K562 (cell line): Measurements from ENCODE around the gene IL4I1. TPM values are rescaled to one million over a fixed set of nuclear protein-coding genes. Genes with fewer than 3 reads are reported as not detected.

Source experiments
- CBX1 ChIP-seq: sonication (generic); IDR thresholded peaks from 2 replicates; pipeline ENCODE4 v1.6.1; 2016; ENCODE audit warnings: antibody characterized with exemption, low read depth, mild to moderate bottlenecking
- CBX3 ChIP-seq, 2 experiments: IDR thresholded peaks; 1 replicate in 1 of 2; 2 replicates in 1 of 2; pipeline ENCODE4 v1.6.1; 2012; ENCODE audit warnings: inconsistent platforms in 2 of 2, low read length in 2 of 2, borderline replicate concordance in 1 of 2, control low read depth in 1 of 2
- CTBP1 ChIP-seq: fragments of 450-650 bp; IDR thresholded peaks from 2 replicates; pipeline ENCODE4 v1.6.1; 2016; ENCODE audit warnings: borderline replicate concordance
- DEAF1 ChIP-seq: fragments of 450-650 bp; formaldehyde crosslinking; IDR thresholded peaks from 2 replicates; pipeline ENCODE4 v1.4.0; 2020; ENCODE audit warnings: mild to moderate bottlenecking, moderate library complexity
- ETV1 ChIP-seq: fragments of 450-650 bp; conservative IDR thresholded peaks from 2 replicates; pipeline ENCODE4 v1.6.1; 2016; ENCODE audit warnings: missing genetic modification characterization, control low read depth, low read depth, missing compliant biosample characterization
- ID3 ChIP-seq, 2 experiments: fragments of 250-450 bp in 1 of 2; fragments of 450-650 bp in 1 of 2; sonication (Bioruptor Pico) in 1 of 2; IDR thresholded peaks; 2 replicates each; pipeline versions ENCODE4 v1.6.1 to v1.8.0; 2016 to 2021; ENCODE audit warnings: mild to moderate bottlenecking in 2 of 2, moderate library complexity in 2 of 2, missing compliant biosample characterization in 1 of 2, missing genetic modification characterization in 1 of 2
- NFE2 ChIP-seq: IDR thresholded peaks from 2 replicates; pipeline ENCODE4 v1.6.1; 2014; ENCODE audit warnings: antibody characterized with exemption, low read depth
- PTBP1 ChIP-seq: fragments of 200-400 bp; formaldehyde crosslinking; IDR thresholded peaks from 2 replicates; pipeline ENCODE4 v1.6.1; 2017; ENCODE audit warnings: low read depth, low read length
- PTRF ChIP-seq: fragments of 450-650 bp; IDR thresholded peaks from 2 replicates; pipeline ENCODE4 v1.6.1; 2016; ENCODE audit warnings: mild to moderate bottlenecking, missing genetic modification characterization, missing compliant biosample characterization
- RNF2 ChIP-seq: sonication (generic); IDR thresholded peaks from 2 replicates; pipeline ENCODE4 v1.6.1; 2016
- SMC3 ChIP-seq: conservative IDR thresholded peaks from 2 replicates; pipeline ENCODE4 v1.6.1; 2011; ENCODE audit warnings: low read depth, low read length, improper control_type of control experiment; ENCODE audit not compliant: insufficient read depth
- SRSF7 ChIP-seq: fragments of 200-400 bp; formaldehyde crosslinking; optimal IDR thresholded peaks from 2 replicates; pipeline ENCODE3; 2017; ENCODE audit warnings: mild to moderate bottlenecking, low read depth, low read length
- ZBTB40 ChIP-seq, 2 experiments: fragments of 450-650 bp in 1 of 2; sonication (generic) in 1 of 2; formaldehyde crosslinking in 1 of 2; IDR thresholded peaks; 2 replicates each; pipeline versions ENCODE4 v1.7.1 to v1.9.0; 2016 to 2022; ENCODE audit warnings: inconsistent platforms in 1 of 2, mild to moderate bottlenecking in 1 of 2, missing genetic modification reagents in 1 of 2
- ZNF146 ChIP-seq: IDR thresholded peaks from one replicate; pipeline ENCODE4 v1.6.1; 2018; ENCODE audit warnings: missing compliant biosample characterization; ENCODE audit not compliant: unreplicated experiment
- ZNF174 ChIP-seq: fragments of 250-450 bp; sonication (Bioruptor Pico); IDR thresholded peaks from 2 replicates; pipeline ENCODE4 v1.4.0; 2020; ENCODE audit warnings: mild to moderate bottlenecking
- polyA plus RNA-seq, 8 experiments: library from polyadenylated mRNA; depleted of rRNA in 4 of 8; stranded (reverse) in 5 of 8; unstranded in 3 of 8; fragments of >200 nt; fragmentation: Nextera tagmentation in 2 of 8; fragmentation: Illumina TruSeq in 1 of 8; extraction: Ambion mirVana in 2 of 8; extraction: Trizol in 1 of 8; gene quantifications; 2 replicates each; pipeline versions ENCODE4 v1.2.1 to v1.2.3, GENCODE V29; 2011 to 2014; ENCODE audit warnings: inconsistent platforms in 1 of 8, missing spikeins in 1 of 8
- total RNA-seq, 7 experiments: library from RNA; depleted of rRNA in 6 of 7; stranded (reverse); fragments of >200 nt in 6 of 7; fragmentation: Illumina TruSeq in 2 of 7; extraction: Trizol in 2 of 7; gene quantifications; 2 replicates each; pipeline versions ENCODE4 v1.2.1 to v1.2.3, GENCODE V29; 2011 to 2021; ENCODE audit warnings: low replicate concordance in 1 of 7

The IL4I1 gene
- total and polyA plus RNA-seq, 9 of the 15 experiments (the other 6 are each of a cell fraction or from before 2014, with no cell fraction given) = 0.06 to 0.95 (median 0.43) TPM; not detected in 2

GRCh38 chr19:49889687-49890348 is 6.9 kb downstream of the IL4I1 start (continued):
- TF ChIP-seq ID3 (CRISPR knock-in tag; IDR thresholded peaks at IDR 0.05) = no peak
- TF ChIP-seq ID3 (tag; IDR thresholded peaks at IDR 0.05) = peak; percentile 94
- TF ChIP-seq NFE2 = peak; percentile 44; the same call in 1 of the 2 replicates
- peak; percentile 98 for TF ChIP-seq CTBP1
- peak; percentile 97 for TF ChIP-seq CBX1
- TF ChIP-seq PTRF (tag) = no peak
- peak in 1 of 2 experiments; percentile 98; a peak in 2 of 3 replicates for TF ChIP-seq CBX3 (IDR thresholded peaks at IDR 0.05; ENCODE audit: borderline replicate concordance in 1 of 2, low read length in 2 of 2)
- TF ChIP-seq RNF2 = peak; percentile 99
- peak; percentile 48; the same call in 1 of the 2 replicates for TF ChIP-seq ETV1 (tag)
- TF ChIP-seq ZBTB40 (IDR thresholded peaks at IDR 0.05) = no peak
- TF ChIP-seq ZBTB40 (CRISPR knock-in tag; IDR thresholded peaks at IDR 0.05) = peak; percentile 74
- TF ChIP-seq ZNF174 (CRISPR knock-in tag) = no peak
- TF ChIP-seq ZNF146 (CRISPR knock-in tag) = peak; percentile 31
- peak; percentile 37; the same call in 1 of the 2 replicates for TF ChIP-seq PTBP1
- no peak for TF ChIP-seq DEAF1 (CRISPR knock-in tag)
- TF ChIP-seq SMC3 = peak; percentile 69
- no peak for TF ChIP-seq SRSF7
